Osteocyte (in vitro differentiated cells): ENCODE data around the gene NR2C2. TPM values are rescaled to one million over a fixed set of nuclear protein-coding genes. Genes with fewer than 3 reads are reported as not detected.
"Not testable (repeated sequence)": the region's sequence is repeated elsewhere in the genome, so short reads cannot be mapped to it uniquely, and the experiment has no call there.

Experiments used
- DNase-seq: peaks from one replicate; pipeline ENCODE4 v3.0.0; 2021; ENCODE audit warnings: mixed read lengths; ENCODE audit not compliant: unreplicated experiment; ENCODE audit errors: extremely low spot score
- H3K27ac Mint-ChIP-seq: one replicate; pipeline ENCODE4 v1.8.0; 2021; ENCODE audit warnings: mild to moderate bottlenecking, mixed read lengths; ENCODE audit not compliant: unreplicated experiment
- H3K27me3 Mint-ChIP-seq: one replicate; pipeline ENCODE4 v1.8.0; 2021; ENCODE audit warnings: mixed read lengths; ENCODE audit not compliant: unreplicated experiment
- H3K36me3 Mint-ChIP-seq: one replicate; pipeline ENCODE4 v1.8.0; 2021; ENCODE audit warnings: mixed read lengths; ENCODE audit not compliant: unreplicated experiment
- H3K4me1 Mint-ChIP-seq: one replicate; pipeline ENCODE4 v1.8.0; 2021; ENCODE audit warnings: mixed read lengths; ENCODE audit not compliant: unreplicated experiment
- H3K4me3 Mint-ChIP-seq: one replicate; pipeline ENCODE4 v1.8.0; 2021; ENCODE audit warnings: mild to moderate bottlenecking, moderate library complexity, mixed read lengths; ENCODE audit not compliant: unreplicated experiment
- H3K9me3 Mint-ChIP-seq: one replicate; pipeline ENCODE4 v1.8.0; 2021; ENCODE audit warnings: mixed read lengths; ENCODE audit not compliant: unreplicated experiment
- total RNA-seq: library from RNA; stranded (reverse); gene quantifications from 2 replicates; pipeline ENCODE4 v1.2.1, GENCODE V29; 2021
- TF ChIP-seq, protein P1 (sequence below): fragments of 200-600 bp; sonication (generic); IDR thresholded peaks from 2 replicates; pipeline ENCODE4 v1.5.0; 2021; ENCODE audit warnings: antibody characterized with exemption, mild to moderate bottlenecking, moderate library complexity

NR2C2 gene
- total RNA-seq, 1 donor from 2014 or later = 48.3 TPM

- peaks cover 23% of the 10 kb centered on the region for H3K4me1 Mint-ChIP-seq
- TF ChIP-seq, protein P1, sequence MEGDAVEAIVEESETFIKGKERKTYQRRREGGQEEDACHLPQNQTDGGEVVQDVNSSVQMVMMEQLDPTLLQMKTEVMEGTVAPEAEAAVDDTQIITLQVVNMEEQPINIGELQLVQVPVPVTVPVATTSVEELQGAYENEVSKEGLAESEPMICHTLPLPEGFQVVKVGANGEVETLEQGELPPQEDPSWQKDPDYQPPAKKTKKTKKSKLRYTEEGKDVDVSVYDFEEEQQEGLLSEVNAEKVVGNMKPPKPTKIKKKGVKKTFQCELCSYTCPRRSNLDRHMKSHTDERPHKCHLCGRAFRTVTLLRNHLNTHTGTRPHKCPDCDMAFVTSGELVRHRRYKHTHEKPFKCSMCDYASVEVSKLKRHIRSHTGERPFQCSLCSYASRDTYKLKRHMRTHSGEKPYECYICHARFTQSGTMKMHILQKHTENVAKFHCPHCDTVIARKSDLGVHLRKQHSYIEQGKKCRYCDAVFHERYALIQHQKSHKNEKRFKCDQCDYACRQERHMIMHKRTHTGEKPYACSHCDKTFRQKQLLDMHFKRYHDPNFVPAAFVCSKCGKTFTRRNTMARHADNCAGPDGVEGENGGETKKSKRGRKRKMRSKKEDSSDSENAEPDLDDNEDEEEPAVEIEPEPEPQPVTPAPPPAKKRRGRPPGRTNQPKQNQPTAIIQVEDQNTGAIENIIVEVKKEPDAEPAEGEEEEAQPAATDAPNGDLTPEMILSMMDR = no peak
- H3K27me3 Mint-ChIP-seq = no peaks in the 10 kb centered on the region
- no peaks in the 10 kb centered on the region for H3K9me3 Mint-ChIP-seq
- no peak overlapping the region for H3K4me3 Mint-ChIP-seq
- no peak for DNase-seq
- H3K27ac Mint-ChIP-seq = no peak overlapping the region
- H3K36me3 Mint-ChIP-seq = no peaks in the 10 kb centered on the region
Measured at GRCh38 chr3:14991818-14992612, 44.6 kb downstream of the NR2C2 start.

DNA sequence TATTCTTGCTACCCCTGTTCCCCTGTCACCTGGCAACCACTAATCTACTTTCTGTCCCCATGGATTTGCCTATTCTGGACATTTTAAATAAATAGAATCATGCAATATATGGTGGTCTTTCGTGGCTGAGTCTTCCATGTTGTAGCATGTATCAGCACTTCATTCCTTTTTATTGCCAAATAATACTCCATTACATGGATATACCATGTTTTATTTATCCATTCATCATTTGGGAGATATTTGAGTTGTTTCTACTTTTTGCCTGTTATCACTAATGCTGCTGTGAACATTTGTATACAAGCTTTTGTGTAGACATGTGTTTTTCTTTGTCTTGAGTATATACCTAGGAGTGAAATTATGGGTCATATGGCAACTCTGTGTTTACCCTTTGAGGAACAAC, 50.6 kb downstream of the NR2C2 start:
- Mint-ChIP-seq H3K36me3 (peaks cover 20% of the 10 kb centered on the region), H3K27ac (no peak overlapping the region), H3K9me3 (peaks cover 9% of the 10 kb centered on the region), H3K4me1 (no peaks in the 10 kb centered on the region), H3K4me3 (no peak overlapping the region), H3K27me3 (no peaks in the 10 kb centered on the region)
- TF ChIP-seq, protein P1 = no peak
- DNase-seq = no peak

- H3K4me1 Mint-ChIP-seq, DNase-seq, H3K27ac Mint-ChIP-seq, H3K4me3 Mint-ChIP-seq, H3K27me3 Mint-ChIP-seq, H3K9me3 Mint-ChIP-seq: not testable (repeated sequence)
- peaks cover 22% of the 10 kb centered on the region for H3K36me3 Mint-ChIP-seq
Measured at GRCh38 chr3:14999182-14999581, 51.8 kb downstream of the NR2C2 start.

DNA sequence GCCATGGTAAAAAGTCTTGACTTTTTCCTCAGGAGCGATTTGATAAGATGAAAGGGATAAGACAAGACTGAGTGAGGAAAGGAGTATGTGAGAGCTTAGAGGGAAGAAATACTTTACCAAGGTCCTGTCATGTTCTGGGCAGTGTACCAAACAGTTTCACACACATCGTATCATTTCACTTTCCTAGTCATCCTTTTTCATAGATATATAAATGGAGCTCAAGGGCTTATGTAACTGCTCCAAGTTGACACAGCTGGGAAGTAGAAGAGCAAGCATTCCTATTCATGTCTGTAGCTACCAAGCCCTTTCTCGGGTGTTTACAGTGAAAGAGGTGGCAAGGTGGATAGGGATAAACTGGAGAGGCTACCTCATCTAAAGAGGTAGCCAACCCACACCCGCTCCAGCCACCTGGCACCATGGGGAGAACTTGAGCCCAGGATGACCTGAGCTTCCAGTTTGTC, 60.3 kb downstream of the NR2C2 start:
- Mint-ChIP-seq H3K27me3 (no peaks in the 10 kb centered on the region), H3K4me3 (no peak overlapping the region), H3K36me3 (peaks cover 31% of the 10 kb centered on the region), H3K27ac (no peak overlapping the region), H3K9me3 (no peaks in the 10 kb centered on the region), H3K4me1 (peaks cover 14% of the 10 kb centered on the region)
- TF ChIP-seq, protein P1 = no peak
- DNase-seq = peak; percentile 76

DNA sequence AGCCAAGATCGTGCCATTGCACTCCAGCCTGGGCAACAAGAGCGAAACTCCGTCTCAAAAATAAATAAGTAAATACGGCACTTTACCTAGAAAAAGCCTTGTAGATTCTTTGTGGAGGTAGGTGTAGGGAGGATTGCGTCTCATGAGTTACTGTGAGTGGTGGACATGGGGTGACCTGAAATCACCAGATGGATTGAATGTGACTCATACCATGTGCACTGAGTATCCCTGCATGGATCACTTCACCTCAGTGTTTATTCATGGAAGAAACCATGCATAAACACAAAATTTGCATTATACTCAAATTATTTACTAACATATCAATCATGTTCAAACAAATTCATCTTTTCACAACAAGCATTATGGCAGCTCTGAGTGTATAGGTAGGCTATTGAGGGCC, 61.8 kb downstream of the NR2C2 start:
- peaks cover 8% of the 10 kb centered on the region for H3K4me1 Mint-ChIP-seq
- H3K36me3 Mint-ChIP-seq = peaks cover 37% of the 10 kb centered on the region
- H3K4me3 Mint-ChIP-seq = no peak overlapping the region
- no peaks in the 10 kb centered on the region for H3K27me3 Mint-ChIP-seq
- DNase-seq = no peak
- H3K9me3 Mint-ChIP-seq = no peaks in the 10 kb centered on the region
- TF ChIP-seq, protein P1 = no peak
- H3K27ac Mint-ChIP-seq = no peak overlapping the region
